Esophagus muscularis mucosa (tissue), 4 donors: ENCODE data around the gene MEGF6. TPM values are rescaled to one million over a fixed set of nuclear protein-coding genes. Genes with fewer than 3 reads are reported as not detected.

Source experiments
- DNase-seq: peaks from one replicate; pipeline ENCODE4 v3.0.0-alpha.2; 2017; ENCODE audit errors: extremely low spot score
- H3K27ac ChIP-seq, 4 donors: fragments of 200-600 bp; sonication (generic); replicated peaks in 1 of 4; 1 replicate in 3 of 4; 2 replicates in 1 of 4; pipeline ENCODE4 v1.5.1; 2016 to 2019; ENCODE audit warnings: mild to moderate bottlenecking in 1 of 4
- H3K27me3 ChIP-seq, 4 donors: fragments of 200-600 bp; sonication (generic); one replicate each; pipeline versions ENCODE4 v1.5.1 to v1.6.0; 2016 to 2019
- H3K36me3 ChIP-seq, 4 donors: fragments of 200-600 bp; sonication (generic); one replicate each; pipeline ENCODE4 v1.5.1; 2016 to 2019
- H3K4me1 ChIP-seq, 4 donors: fragments of 200-600 bp; sonication (generic); one replicate each; pipeline ENCODE4 v1.5.1; 2016 to 2019
- H3K4me3 ChIP-seq, 4 donors: fragments of 200-600 bp; sonication (generic); 1 replicate in 2 of 4; 2 replicates in 2 of 4; pipeline ENCODE4 v1.5.1; 2016 to 2019; ENCODE audit warnings: mild to moderate bottlenecking in 4 of 4, moderate library complexity in 1 of 4
- H3K9me3 ChIP-seq, 4 donors: fragments of 200-600 bp; sonication (generic); 1 replicate in 3 of 4; 2 replicates in 1 of 4; pipeline ENCODE4 v1.5.1; 2016 to 2019
- CTCF ChIP-seq, 3 experiments: fragments of 200-600 bp in 2 of 3; fragments of 450-650 bp in 1 of 3; sonication (generic) in 2 of 3; IDR thresholded peaks; one replicate each; pipeline ENCODE4 v1.5.1; 2017 to 2019; ENCODE audit warnings: antibody characterized with exemption in 3 of 3, mild to moderate bottlenecking in 2 of 3, moderate library complexity in 1 of 3
- EP300 ChIP-seq: sonication (generic); formaldehyde crosslinking; IDR thresholded peaks from one replicate; pipeline ENCODE4 v1.6.1; 2017; ENCODE audit warnings: antibody characterized with exemption
- POLR2A ChIP-seq: fragments of 450-650 bp; IDR thresholded peaks from one replicate; pipeline ENCODE4 v1.6.1; 2017; ENCODE audit warnings: antibody characterized with exemption, moderate library complexity, mild to moderate bottlenecking, low read depth
- POLR2AphosphoS5 ChIP-seq, 2 donors: sonication (generic); formaldehyde crosslinking; IDR thresholded peaks; one replicate each; pipeline ENCODE4 v1.6.1; 2017; ENCODE audit warnings: antibody characterized with exemption in 2 of 2
- WGBS: methylation state at CpG from one replicate; pipeline ENCODE4 v1.1.5; 2018; 5-methylcytosine and 5-hydroxymethylcytosine counted together
- intact Hi-C: fragments of 100-400 bp; cut with DNase I; formaldehyde crosslinking; loops from one replicate; pipeline ENCODE4 v1.15.1; 2023
- total RNA-seq, 4 donors: library from RNA; depleted of rRNA; stranded (reverse); fragments of >200 nt; gene quantifications; one replicate each; pipeline versions ENCODE4 v1.1.0 to v1.2.1, GENCODE V29; 2016

Gene MEGF6
- total RNA-seq, 4 donors from 2014 or later = 9.3 to 18.1 (median 12.7) TPM

DNA sequence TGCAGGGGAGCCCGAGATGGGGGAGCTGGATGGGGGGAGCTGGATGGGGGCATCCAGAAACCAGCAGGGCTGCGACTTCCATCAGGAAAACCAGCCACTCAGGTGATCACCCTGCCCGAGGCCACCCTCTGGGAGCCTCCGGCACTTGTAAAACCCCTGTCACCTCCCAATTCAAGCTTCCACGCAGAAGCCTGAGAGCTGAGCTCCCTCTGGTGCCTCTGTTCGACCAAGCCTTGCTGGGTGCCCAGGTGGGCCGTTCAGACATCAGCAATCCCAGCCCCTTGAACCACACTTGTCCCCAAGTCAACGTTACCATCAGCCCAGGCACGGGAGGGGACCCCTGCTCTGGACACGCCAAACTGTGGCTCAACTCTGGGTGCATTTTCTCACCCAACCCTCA, 59.6 kb downstream of the MEGF6 start:
- Histone ChIP-seq H3K9me3 (no peaks in the 10 kb centered on the region), H3K27me3 (peaks cover 0 to 28% (median 0%) of the 10 kb centered on the region in 4 donors), H3K27ac (no peak overlapping the region), H3K4me3 (no peak overlapping the region), H3K36me3 (no peaks in the 10 kb centered on the region), H3K4me1 (peaks cover 8 to 22% (median 21%) of the 10 kb centered on the region in 4 donors)
- TF ChIP-seq CTCF (IDR thresholded peaks at IDR 0.05) (no peak), EP300 (no peak), POLR2A (no peak), POLR2AphosphoS5 (IDR thresholded peaks at IDR 0.05) (no peak)
- no peak for DNase-seq
- intact Hi-C loops = no loop called here
- 96% methylated on average over 4 of the region's 10 CpGs for WGBS

- no peak overlapping the region for H3K27ac ChIP-seq
- no peaks in the 10 kb centered on the region for H3K36me3 ChIP-seq
- intact Hi-C loops = no loop called here
- H3K4me3 ChIP-seq = no peak overlapping the region
- TF ChIP-seq CTCF (IDR thresholded peaks at IDR 0.05) = no peak
- H3K9me3 ChIP-seq = no peaks in the 10 kb centered on the region
- H3K4me1 ChIP-seq = peaks cover 8 to 22% (median 21%) of the 10 kb centered on the region in 4 donors
- 100% methylated on average over 1 of the region's 5 CpGs for WGBS
- H3K27me3 ChIP-seq = peaks cover 0 to 32% (median 0%) of the 10 kb centered on the region in 4 donors
- no peak for DNase-seq
Observed at GRCh38 chr1:3551290-3551678, 60.0 kb downstream of the MEGF6 start.

DNA sequence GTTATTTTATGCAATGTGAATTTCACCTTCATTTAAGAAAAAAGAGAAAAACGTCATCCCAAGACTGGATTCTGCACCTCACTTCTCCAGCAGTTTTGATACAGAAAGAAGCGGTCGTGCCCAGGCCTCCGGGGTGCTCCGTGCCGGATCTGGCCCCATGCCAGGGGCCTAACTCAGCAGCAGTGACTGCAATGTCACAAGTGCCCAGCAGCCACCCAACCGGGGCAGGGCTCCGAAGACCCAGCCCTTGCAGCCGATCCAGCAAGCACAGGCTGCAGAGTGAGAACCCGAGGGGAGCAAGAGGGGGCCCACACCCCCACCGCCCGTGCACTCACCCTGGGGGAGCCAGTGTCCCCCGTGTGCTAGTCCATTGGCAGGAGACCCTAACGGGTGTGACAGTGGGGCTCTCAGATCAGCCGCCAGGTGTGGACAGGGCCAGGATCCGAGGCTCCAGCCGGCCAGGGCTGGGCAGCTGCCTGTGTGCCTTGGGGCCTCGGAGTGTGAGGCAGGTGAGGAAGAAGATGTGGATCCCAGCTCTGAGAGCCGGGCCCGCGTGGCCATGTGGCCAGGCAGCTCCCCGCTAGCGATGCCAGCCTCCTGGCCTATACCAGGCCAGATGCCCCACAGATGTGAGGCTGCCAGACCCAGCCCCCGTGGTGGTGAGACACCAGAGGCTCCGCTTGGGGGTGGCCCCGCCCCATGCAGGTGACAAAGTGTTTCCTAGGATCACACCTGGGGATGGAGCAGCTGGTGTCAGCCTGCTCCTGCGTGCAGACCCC, 60.6 kb downstream of the MEGF6 start:
- H3K36me3 ChIP-seq = no peaks in the 10 kb centered on the region
- H3K9me3 ChIP-seq = no peaks in the 10 kb centered on the region
- TF ChIP-seq POLR2A (no peak), POLR2AphosphoS5 (IDR thresholded peaks at IDR 0.05) (no peak), CTCF (IDR thresholded peaks at IDR 0.05) (no peak), EP300 (no peak)
- WGBS = 85% methylated on average over 12 of the region's 27 CpGs
- no peak overlapping the region for H3K4me3 ChIP-seq
- peaks cover 0 to 36% (median 0%) of the 10 kb centered on the region in 4 donors for H3K27me3 ChIP-seq
- intact Hi-C loops = no loop called here
- peaks cover 8 to 27% (median 23%) of the 10 kb centered on the region in 4 donors for H3K4me1 ChIP-seq
- no peak overlapping the region for H3K27ac ChIP-seq
- DNase-seq = no peak

DNA sequence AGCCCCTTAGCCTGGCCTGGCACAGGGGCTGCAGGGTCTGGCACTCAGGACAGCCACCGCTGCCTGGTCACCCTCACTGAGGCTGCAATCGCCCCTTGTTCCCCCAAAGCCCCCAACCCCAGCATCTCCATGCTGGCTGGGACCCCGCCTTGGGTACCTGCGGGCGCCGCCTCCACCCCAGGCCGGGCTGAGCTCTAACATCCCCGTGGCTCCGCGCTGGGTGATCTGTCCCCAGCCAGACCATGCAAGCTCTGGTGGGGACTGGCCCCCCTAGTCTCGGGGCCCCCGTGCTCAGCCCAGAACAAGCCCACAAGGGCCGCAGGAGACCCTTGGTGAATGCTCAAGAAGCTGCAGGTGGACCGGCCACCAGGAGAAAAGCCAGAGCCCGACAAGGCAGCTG, 62.4 kb downstream of the MEGF6 start:
- Histone ChIP-seq H3K36me3 (no peaks in the 10 kb centered on the region), H3K27ac (no peak overlapping the region), H3K27me3 (peaks cover 0 to 51% (median 0%) of the 10 kb centered on the region in 4 donors), H3K4me1 (peaks cover 8 to 28% (median 25%) of the 10 kb centered on the region in 4 donors), H3K9me3 (no peaks in the 10 kb centered on the region), H3K4me3 (no peak overlapping the region)
- DNase-seq = no peak
- TF ChIP-seq EP300 = no peak
- WGBS = 100% methylated on average over 5 of the region's 15 CpGs
- intact Hi-C loops = no loop called here

GRCh38 chr1:3548156-3548893, 63.0 kb downstream of the MEGF6 start:
- H3K4me3 ChIP-seq = no peak overlapping the region
- peaks cover 0 to 51% (median 0%) of the 10 kb centered on the region in 4 donors for H3K27me3 ChIP-seq
- no peaks in the 10 kb centered on the region for H3K9me3 ChIP-seq
- WGBS = 27% methylated on average over 12 of the region's 24 CpGs
- H3K27ac ChIP-seq = no peak overlapping the region
- no peak for TF ChIP-seq EP300
- TF ChIP-seq POLR2AphosphoS5 (IDR thresholded peaks at IDR 0.05) = no peak
- TF ChIP-seq CTCF (IDR thresholded peaks at IDR 0.05) = no peak
- TF ChIP-seq POLR2A = no peak
- peaks cover 8 to 34% (median 30%) of the 10 kb centered on the region in 4 donors for H3K4me1 ChIP-seq
- H3K36me3 ChIP-seq = no peaks in the 10 kb centered on the region
- DNase-seq = no peak
- intact Hi-C loops = no loop called here
